Measurements from ENCODE around the gene TFDP2.

TFDP2 gene

GRCh38 chr3:142027300-142027699 lies 122.0 kb downstream of the TFDP2 start:
- no peak overlapping the region for H4K12ac ChIP-seq (ENCODE audit: low read depth, low read length)
- no peaks in the 10 kb centered on the region for H3K9me3 ChIP-seq (ENCODE audit: insufficient read depth, low read depth, low read length)
- no peak overlapping the region for H2BK12ac ChIP-seq (ENCODE audit: low read length)
- H3K9ac ChIP-seq (ENCODE audit: low read length): no peak overlapping the region
- no peak overlapping the region for H3K4me3 ChIP-seq (ENCODE audit: low read depth, low read length)
- no peak overlapping the region for H4K91ac ChIP-seq (ENCODE audit: low read depth, low read length)
- no peaks in the 10 kb centered on the region for H3K79me1 ChIP-seq (ENCODE audit: low read length)
- H2BK120ac ChIP-seq (ENCODE audit: insufficient read depth, low read length, poor library complexity): no peak overlapping the region
- H3K18ac ChIP-seq (ENCODE audit: low read length): no peak overlapping the region
- H2BK5ac ChIP-seq (ENCODE audit: low read depth, low read length, poor library complexity): no peak overlapping the region
- H3K36me3 ChIP-seq (ENCODE audit: control insufficient read depth in 1 of 2, insufficient read depth in 2 of 2, low read length in 2 of 2): no peaks in the 10 kb centered on the region
- no peak overlapping the region for H3K4me2 ChIP-seq (ENCODE audit: low read length)
- no peak overlapping the region for H2AFZ ChIP-seq (ENCODE audit: insufficient read depth, low read length, poor library complexity)
- H4K8ac ChIP-seq (ENCODE audit: low read depth, low read length): no peak overlapping the region
- H3K4ac ChIP-seq (ENCODE audit: low read depth, low read length): no peak overlapping the region
- H3K23ac ChIP-seq (ENCODE audit: low read length): no peak overlapping the region
- H3K14ac ChIP-seq (ENCODE audit: low read length): no peak overlapping the region
- H3K79me2 ChIP-seq (ENCODE audit: control insufficient read depth, insufficient read depth, low read length, poor library complexity): no peaks in the 10 kb centered on the region
- no peak overlapping the region for H2AK5ac ChIP-seq (ENCODE audit: low read length)
- H3K27ac ChIP-seq (ENCODE audit: low read depth, low read length): no peak overlapping the region
- WGBS (ENCODE audit: extremely low coverage, insufficient coverage, insufficient read length): no CpG with 5 or more reads among the region's 3 CpGs
- H3K27me3 ChIP-seq (ENCODE audit: insufficient read depth, low read length): no peaks in the 10 kb centered on the region
- H3K4me1 ChIP-seq (ENCODE audit: control insufficient read depth in 1 of 2, insufficient read depth in 2 of 2, low read length in 2 of 2): no peaks in the 10 kb centered on the region
- no peak for DNase-seq

GRCh38 chr3:142026333-142026732 lies 123.0 kb downstream of the TFDP2 start:
- Histone ChIP-seq H2BK12ac (ENCODE audit: low read length) (no peak overlapping the region), H2BK120ac (ENCODE audit: insufficient read depth, low read length, poor library complexity) (no peak overlapping the region), H3K27ac (ENCODE audit: low read depth, low read length) (no peak overlapping the region), H3K18ac (ENCODE audit: low read length) (no peak overlapping the region), H3K79me1 (ENCODE audit: low read length) (no peaks in the 10 kb centered on the region), H3K23ac (ENCODE audit: low read length) (no peak overlapping the region), H3K9me3 (ENCODE audit: insufficient read depth, low read depth, low read length) (no peaks in the 10 kb centered on the region), H4K8ac (ENCODE audit: low read depth, low read length) (no peak overlapping the region), H4K12ac (ENCODE audit: low read depth, low read length) (no peak overlapping the region), H3K36me3 (ENCODE audit: control insufficient read depth in 1 of 2, insufficient read depth in 2 of 2, low read length in 2 of 2) (no peaks in the 10 kb centered on the region), H2AK5ac (ENCODE audit: low read length) (no peak overlapping the region), H3K4me2 (ENCODE audit: low read length) (no peak overlapping the region), H3K4me1 (ENCODE audit: control insufficient read depth in 1 of 2, insufficient read depth in 2 of 2, low read length in 2 of 2) (no peaks in the 10 kb centered on the region), H3K4me3 (ENCODE audit: low read depth, low read length) (no peak overlapping the region), H3K14ac (ENCODE audit: low read length) (no peak overlapping the region), H3K9ac (ENCODE audit: low read length) (no peak overlapping the region), H2AFZ (ENCODE audit: insufficient read depth, low read length, poor library complexity) (no peak overlapping the region), H3K4ac (ENCODE audit: low read depth, low read length) (no peak overlapping the region), H4K91ac (ENCODE audit: low read depth, low read length) (no peak overlapping the region), H3K79me2 (ENCODE audit: control insufficient read depth, insufficient read depth, low read length, poor library complexity) (no peaks in the 10 kb centered on the region), H2BK5ac (ENCODE audit: low read depth, low read length, poor library complexity) (no peak overlapping the region), H3K27me3 (ENCODE audit: insufficient read depth, low read length) (no peaks in the 10 kb centered on the region)
- no peak for DNase-seq
- no CpG with 5 or more reads among the region's 2 CpGs for WGBS (ENCODE audit: extremely low coverage, insufficient coverage, insufficient read length)

GRCh38 chr3:142022381-142022780 lies 127.0 kb downstream of the TFDP2 start:
- Histone ChIP-seq H3K18ac (ENCODE audit: low read length) (no peak overlapping the region), H3K79me1 (ENCODE audit: low read length) (no peaks in the 10 kb centered on the region), H4K12ac (ENCODE audit: low read depth, low read length) (no peak overlapping the region), H3K14ac (ENCODE audit: low read length) (no peak overlapping the region), H3K9ac (ENCODE audit: low read length) (no peak overlapping the region), H3K4me3 (ENCODE audit: low read depth, low read length) (no peak overlapping the region), H3K27me3 (ENCODE audit: insufficient read depth, low read length) (no peaks in the 10 kb centered on the region), H2BK12ac (ENCODE audit: low read length) (no peak overlapping the region), H2BK120ac (ENCODE audit: insufficient read depth, low read length, poor library complexity) (no peak overlapping the region), H2AK5ac (ENCODE audit: low read length) (no peak overlapping the region), H4K91ac (ENCODE audit: low read depth, low read length) (no peak overlapping the region), H2AFZ (ENCODE audit: insufficient read depth, low read length, poor library complexity) (no peak overlapping the region), H3K4ac (ENCODE audit: low read depth, low read length) (no peak overlapping the region), H3K27ac (ENCODE audit: low read depth, low read length) (no peak overlapping the region), H3K4me1 (ENCODE audit: control insufficient read depth in 1 of 2, insufficient read depth in 2 of 2, low read length in 2 of 2) (no peaks in the 10 kb centered on the region), H3K9me3 (ENCODE audit: insufficient read depth, low read depth, low read length) (no peaks in the 10 kb centered on the region), H4K8ac (ENCODE audit: low read depth, low read length) (no peak overlapping the region), H3K23ac (ENCODE audit: low read length) (no peak overlapping the region), H3K4me2 (ENCODE audit: low read length) (no peak overlapping the region), H3K79me2 (ENCODE audit: control insufficient read depth, insufficient read depth, low read length, poor library complexity) (no peaks in the 10 kb centered on the region), H2BK5ac (ENCODE audit: low read depth, low read length, poor library complexity) (no peak overlapping the region), H3K36me3 (ENCODE audit: control insufficient read depth in 1 of 2, insufficient read depth in 2 of 2, low read length in 2 of 2) (no peaks in the 10 kb centered on the region)
- no CpG with 5 or more reads among the region's 1 CpG for WGBS (ENCODE audit: extremely low coverage, insufficient coverage, insufficient read length)
- peak in 1 of 2 donors; percentile 38 for DNase-seq

GRCh38 chr3:142021127-142021526 lies 128.2 kb downstream of the TFDP2 start:
- no peak overlapping the region for H3K4me3 ChIP-seq (ENCODE audit: low read depth, low read length)
- H3K27me3 ChIP-seq (ENCODE audit: insufficient read depth, low read length): no peaks in the 10 kb centered on the region
- no peak overlapping the region for H3K4me2 ChIP-seq (ENCODE audit: low read length)
- H3K4ac ChIP-seq (ENCODE audit: low read depth, low read length): no peak overlapping the region
- no peak overlapping the region for H3K14ac ChIP-seq (ENCODE audit: low read length)
- H2AFZ ChIP-seq (ENCODE audit: insufficient read depth, low read length, poor library complexity): no peak overlapping the region
- H2AK5ac ChIP-seq (ENCODE audit: low read length): no peak overlapping the region
- H3K36me3 ChIP-seq (ENCODE audit: control insufficient read depth in 1 of 2, insufficient read depth in 2 of 2, low read length in 2 of 2): no peaks in the 10 kb centered on the region
- H3K79me1 ChIP-seq (ENCODE audit: low read length): no peaks in the 10 kb centered on the region
- DNase-seq: peak in 1 of 2 donors; percentile 42
- no peak overlapping the region for H4K8ac ChIP-seq (ENCODE audit: low read depth, low read length)
- no peak overlapping the region for H2BK120ac ChIP-seq (ENCODE audit: insufficient read depth, low read length, poor library complexity)
- H3K18ac ChIP-seq (ENCODE audit: low read length): no peak overlapping the region
- no peak overlapping the region for H4K91ac ChIP-seq (ENCODE audit: low read depth, low read length)
- no peak overlapping the region for H3K23ac ChIP-seq (ENCODE audit: low read length)
- no peaks in the 10 kb centered on the region for H3K4me1 ChIP-seq (ENCODE audit: control insufficient read depth in 1 of 2, insufficient read depth in 2 of 2, low read length in 2 of 2)
- no peak overlapping the region for H4K12ac ChIP-seq (ENCODE audit: low read depth, low read length)
- H2BK5ac ChIP-seq (ENCODE audit: low read depth, low read length, poor library complexity): no peak overlapping the region
- no peaks in the 10 kb centered on the region for H3K79me2 ChIP-seq (ENCODE audit: control insufficient read depth, insufficient read depth, low read length, poor library complexity)
- no peak overlapping the region for H3K27ac ChIP-seq (ENCODE audit: low read depth, low read length)
- no peak overlapping the region for H2BK12ac ChIP-seq (ENCODE audit: low read length)
- H3K9me3 ChIP-seq (ENCODE audit: insufficient read depth, low read depth, low read length): no peaks in the 10 kb centered on the region
- WGBS (ENCODE audit: extremely low coverage, insufficient coverage, insufficient read length): no CpG with 5 or more reads among the region's 2 CpGs
- H3K9ac ChIP-seq (ENCODE audit: low read length): no peak overlapping the region
